KG1 (cell line): ENCODE measurements around the gene SH3PXD2B.

ENCODE experiments used
- DNase-seq: peaks from one replicate; lab custom pipeline; 2025; lab: John Stamatoyannopoulos, UW

Gene SH3PXD2B

GRCh38 chr5:172454358-172455086 lies at the start of gene SH3PXD2B:
Gene SH3PXD2B (minus strand): TSS chr5:172454525. CDS start chr5:172454352, 173 bp downstream.
- DNase-seq, result no peak

- DNase-seq, result no peak
Measured at GRCh38 chr5:172502969-172503368, 48.6 kb upstream of the SH3PXD2B start.

- no peak for DNase-seq
Measured at GRCh38 chr5:172502410-172502809, 48.1 kb upstream of the SH3PXD2B start.

- DNase-seq, result no peak
Measured at GRCh38 chr5:172501708-172502320, 47.5 kb upstream of the SH3PXD2B start.

GRCh38 chr5:172499287-172499686 lies 45.0 kb upstream of the SH3PXD2B start:
- DNase-seq, result no peak

GRCh38 chr5:172498431-172499129 lies 44.3 kb upstream of the SH3PXD2B start:
- DNase-seq, result no peak

GRCh38 chr5:172497591-172498255 lies 43.4 kb upstream of the SH3PXD2B start:
- no peak for DNase-seq

- DNase-seq, result no peak
Measured at GRCh38 chr5:172496671-172497371, 42.5 kb upstream of the SH3PXD2B start.

GRCh38 chr5:172494630-172495505 lies 40.5 kb upstream of the SH3PXD2B start:
- no peak for DNase-seq

- DNase-seq, result no peak
Measured at GRCh38 chr5:172493906-172494305, 39.6 kb upstream of the SH3PXD2B start.

- no peak for DNase-seq
Measured at GRCh38 chr5:172493461-172493860, 39.1 kb upstream of the SH3PXD2B start.

GRCh38 chr5:172493002-172493401 lies 38.7 kb upstream of the SH3PXD2B start:
- no peak for DNase-seq

- no peak for DNase-seq
Measured at GRCh38 chr5:172492097-172492840, 37.9 kb upstream of the SH3PXD2B start.

GRCh38 chr5:172491481-172491880 lies 37.2 kb upstream of the SH3PXD2B start:
- no peak for DNase-seq

- DNase-seq, result no peak
Measured at GRCh38 chr5:172490514-172491461, 36.5 kb upstream of the SH3PXD2B start.

- no peak for DNase-seq
Measured at GRCh38 chr5:172488221-172488620, 33.9 kb upstream of the SH3PXD2B start.

GRCh38 chr5:172487671-172488070 lies 33.3 kb upstream of the SH3PXD2B start:
- DNase-seq, result no peak

- DNase-seq, result no peak
Measured at GRCh38 chr5:172486912-172487311, 32.6 kb upstream of the SH3PXD2B start.

GRCh38 chr5:172486451-172486850 lies 32.1 kb upstream of the SH3PXD2B start:
- no peak for DNase-seq
